ENCODE measurements around the gene NKX1-1.

GRCh38 chr4:1449475-1449832 lies 43.2 kb upstream of the NKX1-1 start:
- no peak for TF ChIP-seq CTCF (IDR thresholded peaks at IDR 0.05; ENCODE audit: low read depth, low read length)
- TF ChIP-seq MYC (IDR thresholded peaks at IDR 0.05; ENCODE audit: low read depth, low read length), result no peak
- TF ChIP-seq POLR2A (IDR thresholded peaks at IDR 0.05; ENCODE audit: extremely low read depth, insufficient read length), result no peak
